Vagina (tissue), 2 donors: ENCODE results near the gene ATXN10. TPM values are rescaled to one million over a fixed set of nuclear protein-coding genes. Genes with fewer than 3 reads are reported as not detected.

Experiments
- DNase-seq, 2 donors: peaks; one replicate each; pipeline ENCODE4 v3.0.0-alpha.2; 2017; ENCODE audit errors: extremely low spot score in 2 of 2
- H3K27ac ChIP-seq: fragments of 200-600 bp; sonication (generic); one replicate; pipeline ENCODE4 v1.5.1; 2019
- H3K27me3 ChIP-seq: fragments of 200-600 bp; sonication (generic); one replicate; pipeline ENCODE4 v1.5.1; 2019
- H3K36me3 ChIP-seq, 2 donors: fragments of 200-600 bp; sonication (generic); one replicate each; pipeline ENCODE4 v1.5.1; 2017 to 2019
- H3K4me1 ChIP-seq: fragments of 200-600 bp; sonication (generic); one replicate; pipeline ENCODE4 v1.5.1; 2019
- H3K4me3 ChIP-seq, 2 donors: fragments of 200-600 bp; sonication (generic); 1 replicate in 1 of 2; 2 replicates in 1 of 2; pipeline ENCODE4 v1.5.1; 2016 to 2019
- H3K9me3 ChIP-seq: fragments of 200-600 bp; sonication (generic); one replicate; pipeline ENCODE4 v1.5.1; 2019
- POLR2A ChIP-seq, 2 donors: fragments of 450-650 bp; IDR thresholded peaks; one replicate each; pipeline ENCODE4 v1.6.1; 2017; ENCODE audit warnings: antibody characterized with exemption in 2 of 2, mild to moderate bottlenecking in 2 of 2, moderate library complexity in 2 of 2
- POLR2AphosphoS5 ChIP-seq, 2 donors: sonication (generic); formaldehyde crosslinking; IDR thresholded peaks; one replicate each; pipeline ENCODE4 v1.9.0; 2017; ENCODE audit warnings: antibody characterized with exemption in 2 of 2, mild to moderate bottlenecking in 2 of 2, low read depth in 1 of 2; ENCODE audit not compliant: insufficient read depth in 1 of 2
- intact Hi-C: fragments of 100-400 bp; cut with DNase I; formaldehyde crosslinking; loops from one replicate; pipeline ENCODE4 v1.15.1; 2023
- total RNA-seq: library from RNA; depleted of rRNA; stranded (reverse); fragments of >200 nt; gene quantifications from one replicate; pipeline ENCODE4 v1.2.3, GENCODE V29; 2016
- TF ChIP-seq, protein P1 (sequence below), 3 experiments: fragments of 450-650 bp in 2 of 3; fragments of 200-600 bp in 1 of 3; sonication (generic) in 1 of 3; IDR thresholded peaks; one replicate each; pipeline ENCODE4 v1.5.1; 2017 to 2019; ENCODE audit warnings: antibody characterized with exemption in 3 of 3, mild to moderate bottlenecking in 2 of 3, moderate library complexity in 2 of 3

The ATXN10 gene
- total RNA-seq, 1 donor from 2014 or later, result 116 TPM

DNA sequence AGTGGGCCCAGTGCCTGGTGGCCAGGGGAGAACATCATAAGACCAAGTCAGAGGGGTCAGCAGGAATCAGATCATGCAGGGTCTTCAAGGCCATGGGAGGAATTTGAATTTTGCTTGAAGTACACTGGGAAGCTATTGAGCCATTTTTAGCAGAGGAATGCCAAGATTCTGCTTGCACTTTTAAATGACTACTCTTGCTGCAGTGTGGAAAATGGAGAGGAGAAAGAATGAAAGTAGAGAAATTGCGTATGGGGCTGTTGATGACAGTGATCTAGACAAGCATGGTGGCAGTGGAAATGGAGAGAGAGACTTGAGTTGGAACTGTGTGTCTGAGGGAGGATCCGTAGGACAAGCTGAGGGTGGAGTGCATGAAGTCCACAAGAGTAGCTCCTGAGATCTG lies 177.3 kb downstream of the ATXN10 start:
- Histone ChIP-seq H3K27me3 (no peaks in the 10 kb centered on the region), H3K4me3 (no peak overlapping the region), H3K9me3 (no peaks in the 10 kb centered on the region), H3K36me3 (peaks cover 0 to 25% of the 10 kb centered on the region in 2 donors), H3K4me1 (no peaks in the 10 kb centered on the region), H3K27ac (no peak overlapping the region)
- intact Hi-C loops, result no loop called here
- TF ChIP-seq POLR2A (IDR thresholded peaks at IDR 0.05) (no peak), POLR2AphosphoS5 (IDR thresholded peaks at IDR 0.05; ENCODE audit: insufficient read depth in 1 of 2, low read depth in 1 of 2) (no peak)
- TF ChIP-seq, protein P1, sequence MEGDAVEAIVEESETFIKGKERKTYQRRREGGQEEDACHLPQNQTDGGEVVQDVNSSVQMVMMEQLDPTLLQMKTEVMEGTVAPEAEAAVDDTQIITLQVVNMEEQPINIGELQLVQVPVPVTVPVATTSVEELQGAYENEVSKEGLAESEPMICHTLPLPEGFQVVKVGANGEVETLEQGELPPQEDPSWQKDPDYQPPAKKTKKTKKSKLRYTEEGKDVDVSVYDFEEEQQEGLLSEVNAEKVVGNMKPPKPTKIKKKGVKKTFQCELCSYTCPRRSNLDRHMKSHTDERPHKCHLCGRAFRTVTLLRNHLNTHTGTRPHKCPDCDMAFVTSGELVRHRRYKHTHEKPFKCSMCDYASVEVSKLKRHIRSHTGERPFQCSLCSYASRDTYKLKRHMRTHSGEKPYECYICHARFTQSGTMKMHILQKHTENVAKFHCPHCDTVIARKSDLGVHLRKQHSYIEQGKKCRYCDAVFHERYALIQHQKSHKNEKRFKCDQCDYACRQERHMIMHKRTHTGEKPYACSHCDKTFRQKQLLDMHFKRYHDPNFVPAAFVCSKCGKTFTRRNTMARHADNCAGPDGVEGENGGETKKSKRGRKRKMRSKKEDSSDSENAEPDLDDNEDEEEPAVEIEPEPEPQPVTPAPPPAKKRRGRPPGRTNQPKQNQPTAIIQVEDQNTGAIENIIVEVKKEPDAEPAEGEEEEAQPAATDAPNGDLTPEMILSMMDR (IDR thresholded peaks at IDR 0.05), result no peak
- DNase-seq, result no peak

- no peak overlapping the region for H3K27ac ChIP-seq
- no peak for TF ChIP-seq POLR2A (IDR thresholded peaks at IDR 0.05)
- TF ChIP-seq POLR2AphosphoS5 (IDR thresholded peaks at IDR 0.05; ENCODE audit: insufficient read depth in 1 of 2, low read depth in 1 of 2), result no peak
- TF ChIP-seq, protein P1 (IDR thresholded peaks at IDR 0.05), result no peak
- no peaks in the 10 kb centered on the region for H3K4me1 ChIP-seq
- H3K9me3 ChIP-seq, result no peaks in the 10 kb centered on the region
- peaks cover 0 to 46% of the 10 kb centered on the region in 2 donors for H3K36me3 ChIP-seq
- intact Hi-C loops, result loop anchor here (5.0 kb wide), 1 partner anchor 684 kb away; the partner anchor contains the start of gene CELSR1
- H3K4me3 ChIP-seq, result no peak overlapping the region
- H3K27me3 ChIP-seq, result no peaks in the 10 kb centered on the region
- DNase-seq, result no peak
Observed at GRCh38 chr22:45852826-45853225, 181.2 kb downstream of the ATXN10 start.

GRCh38 chr22:45855961-45856360 lies 184.3 kb downstream of the ATXN10 start:
- Histone ChIP-seq H3K27ac (no peak overlapping the region), H3K4me1 (no peaks in the 10 kb centered on the region), H3K4me3 (no peak overlapping the region), H3K27me3 (no peaks in the 10 kb centered on the region), H3K36me3 (peaks cover 0 to 47% of the 10 kb centered on the region in 2 donors), H3K9me3 (no peaks in the 10 kb centered on the region)
- peak in 1 of 2 donors; percentile 74 for DNase-seq
- TF ChIP-seq POLR2AphosphoS5 (IDR thresholded peaks at IDR 0.05; ENCODE audit: insufficient read depth in 1 of 2, low read depth in 1 of 2), result no peak
- TF ChIP-seq, protein P1 (IDR thresholded peaks at IDR 0.05), result no peak
- intact Hi-C loops, result no loop called here

DNA sequence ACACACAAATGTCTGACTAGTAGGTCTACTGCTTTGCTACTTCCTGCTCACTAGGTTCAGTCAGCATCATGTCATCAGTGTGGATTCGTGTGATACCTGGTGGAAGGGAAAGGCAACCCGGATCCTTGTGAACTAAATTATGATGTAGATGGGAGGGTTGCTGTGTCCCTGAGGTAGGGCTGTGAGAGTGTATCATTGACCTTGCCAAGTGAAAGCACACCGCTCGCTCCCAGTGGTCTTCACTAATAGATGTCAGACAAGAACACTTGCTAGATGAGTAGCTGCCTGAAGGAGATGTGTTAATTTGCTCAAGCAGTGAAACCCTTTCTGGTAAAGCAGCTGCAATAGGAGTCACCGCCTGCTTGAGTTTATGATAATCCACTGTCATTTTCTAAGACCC lies 185.9 kb downstream of the ATXN10 start:
- no peak overlapping the region for H3K27ac ChIP-seq
- no peaks in the 10 kb centered on the region for H3K9me3 ChIP-seq
- no peaks in the 10 kb centered on the region for H3K27me3 ChIP-seq
- H3K36me3 ChIP-seq, result peaks cover 0 to 34% of the 10 kb centered on the region in 2 donors
- H3K4me1 ChIP-seq, result no peaks in the 10 kb centered on the region
- H3K4me3 ChIP-seq, result no peak overlapping the region
- intact Hi-C loops, result no loop called here
- TF ChIP-seq POLR2A (IDR thresholded peaks at IDR 0.05) (no peak), POLR2AphosphoS5 (IDR thresholded peaks at IDR 0.05; ENCODE audit: insufficient read depth in 1 of 2, low read depth in 1 of 2) (no peak)
- TF ChIP-seq, protein P1 (IDR thresholded peaks at IDR 0.05), result no peak
- DNase-seq, result no peak

- TF ChIP-seq, protein P1 (IDR thresholded peaks at IDR 0.05), result no peak
- TF ChIP-seq POLR2AphosphoS5 (IDR thresholded peaks at IDR 0.05; ENCODE audit: insufficient read depth in 1 of 2, low read depth in 1 of 2), result no peak
- TF ChIP-seq POLR2A (IDR thresholded peaks at IDR 0.05), result no peak
- intact Hi-C loops, result no loop called here
- peaks cover 0 to 31% of the 10 kb centered on the region in 2 donors for H3K36me3 ChIP-seq
- H3K9me3 ChIP-seq, result no peaks in the 10 kb centered on the region
- no peaks in the 10 kb centered on the region for H3K27me3 ChIP-seq
- DNase-seq, result peak in 1 of 2 donors; percentile 80
- no peak overlapping the region for H3K4me3 ChIP-seq
- peaks cover 6% of the 10 kb centered on the region for H3K4me1 ChIP-seq
- H3K27ac ChIP-seq, result no peak overlapping the region
Observed at GRCh38 chr22:45859231-45860161, 187.9 kb downstream of the ATXN10 start.
